Epithelial cell of esophagus (primary cell): ENCODE data around the gene KLHL28.

Experiments used
- DNase-seq: peaks from one replicate; pipeline ENCODE4 v3.0.0; 2010; ENCODE audit warnings: low read depth
- H3K4me3 ChIP-seq: 2 replicates; pipeline ENCODE4 v1.5.1; 2011; ENCODE audit warnings: mild to moderate bottlenecking, low read length, control low read depth
- TF ChIP-seq, protein P1 (sequence below): IDR thresholded peaks from 2 replicates; pipeline ENCODE4 v1.5.1; 2011; ENCODE audit warnings: low read depth, mild to moderate bottlenecking, low read length, control low read depth, inconsistent platforms; ENCODE audit not compliant: insufficient read depth; ENCODE audit errors: missing control alignments

KLHL28 gene

DNA sequence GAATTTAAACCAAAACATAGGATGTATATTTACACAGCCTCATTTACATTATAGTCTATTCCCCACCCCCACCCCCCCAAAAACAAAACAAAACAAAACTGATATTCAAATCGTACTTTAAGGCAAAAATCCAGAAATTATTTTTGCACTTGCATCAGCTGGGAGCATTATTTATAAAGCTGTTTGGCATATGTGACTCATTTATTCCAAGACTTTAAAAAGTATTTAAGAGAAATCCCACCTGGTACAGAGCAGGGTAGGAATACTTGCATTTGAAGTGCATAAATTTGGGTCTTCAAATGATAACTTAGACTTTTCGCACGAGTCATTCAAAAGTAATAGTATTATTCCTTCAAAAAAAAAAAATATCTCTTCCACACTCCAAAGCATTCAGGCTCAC lies 1.1 kb downstream of the KLHL28 start:
- TF ChIP-seq, protein P1, sequence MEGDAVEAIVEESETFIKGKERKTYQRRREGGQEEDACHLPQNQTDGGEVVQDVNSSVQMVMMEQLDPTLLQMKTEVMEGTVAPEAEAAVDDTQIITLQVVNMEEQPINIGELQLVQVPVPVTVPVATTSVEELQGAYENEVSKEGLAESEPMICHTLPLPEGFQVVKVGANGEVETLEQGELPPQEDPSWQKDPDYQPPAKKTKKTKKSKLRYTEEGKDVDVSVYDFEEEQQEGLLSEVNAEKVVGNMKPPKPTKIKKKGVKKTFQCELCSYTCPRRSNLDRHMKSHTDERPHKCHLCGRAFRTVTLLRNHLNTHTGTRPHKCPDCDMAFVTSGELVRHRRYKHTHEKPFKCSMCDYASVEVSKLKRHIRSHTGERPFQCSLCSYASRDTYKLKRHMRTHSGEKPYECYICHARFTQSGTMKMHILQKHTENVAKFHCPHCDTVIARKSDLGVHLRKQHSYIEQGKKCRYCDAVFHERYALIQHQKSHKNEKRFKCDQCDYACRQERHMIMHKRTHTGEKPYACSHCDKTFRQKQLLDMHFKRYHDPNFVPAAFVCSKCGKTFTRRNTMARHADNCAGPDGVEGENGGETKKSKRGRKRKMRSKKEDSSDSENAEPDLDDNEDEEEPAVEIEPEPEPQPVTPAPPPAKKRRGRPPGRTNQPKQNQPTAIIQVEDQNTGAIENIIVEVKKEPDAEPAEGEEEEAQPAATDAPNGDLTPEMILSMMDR = no peak
- DNase-seq = no peak

DNA sequence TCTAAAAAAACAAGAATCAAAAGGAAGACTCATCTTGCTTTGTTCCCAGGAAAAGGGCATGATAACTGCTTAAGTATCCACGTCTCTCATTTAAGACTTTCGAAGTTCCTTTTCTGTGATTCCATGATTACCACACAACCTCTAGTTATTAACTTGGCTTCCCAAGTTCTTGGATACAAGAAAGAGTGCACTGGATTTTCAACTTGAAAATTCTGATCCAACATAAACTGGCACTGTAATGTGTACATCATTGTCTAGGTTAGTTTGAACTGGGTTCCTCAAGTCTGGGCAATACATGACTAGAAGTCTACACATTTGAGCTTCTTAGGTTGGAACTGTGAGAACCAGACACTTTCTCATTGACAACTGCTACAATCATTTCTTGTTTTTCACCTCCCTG lies 1.6 kb downstream of the KLHL28 start:
- no peak for DNase-seq
- peak overlapping the region; percentile 97 for H3K4me3 ChIP-seq
- TF ChIP-seq, protein P1 = no peak

More for the DNA sequence above, 1.1 kb downstream of the KLHL28 start:
- H3K4me3 ChIP-seq = peak overlapping the region; percentile 97

DNA sequence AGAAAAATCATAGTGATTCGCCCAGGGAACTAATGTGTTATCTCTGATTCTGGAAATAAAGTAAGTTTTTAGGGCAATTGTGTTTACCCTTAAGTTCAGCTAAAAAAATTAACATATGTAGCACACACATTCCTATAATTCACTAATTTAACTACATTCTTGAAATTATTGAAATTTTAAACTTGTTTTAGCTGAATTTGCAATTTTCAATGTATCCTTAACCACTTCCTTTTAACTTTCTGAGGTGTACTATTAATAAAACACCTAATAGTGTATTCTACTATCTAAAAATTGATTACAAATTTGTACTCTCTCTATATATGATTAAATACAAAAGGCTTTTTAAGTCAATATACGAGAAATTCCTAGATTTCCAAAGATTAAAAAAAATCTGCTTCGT lies 2.2 kb downstream of the KLHL28 start:
- DNase-seq = no peak
- no peak overlapping the region for H3K4me3 ChIP-seq

DNA sequence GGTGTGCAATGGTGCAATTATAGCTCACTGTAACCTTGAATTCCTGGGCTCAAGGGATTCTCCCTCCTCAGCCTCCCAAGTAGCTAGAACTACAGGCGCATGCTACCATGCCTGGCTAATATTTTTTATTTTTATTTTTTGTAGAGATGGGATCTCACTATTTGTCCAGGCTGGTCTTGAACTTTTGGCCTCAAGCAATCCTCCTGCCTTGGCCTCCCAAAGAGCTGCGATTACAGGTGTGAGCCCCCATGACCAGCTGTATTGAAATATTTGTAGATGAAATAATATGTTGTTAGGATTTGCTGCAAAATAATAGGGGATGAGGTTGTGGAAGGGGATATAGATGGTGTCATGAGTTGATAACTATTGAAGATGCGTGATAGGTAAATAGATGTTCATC lies 4.9 kb downstream of the KLHL28 start:
- TF ChIP-seq, protein P1 = no peak
- no peak for DNase-seq

More for the DNA sequence above, 2.2 kb downstream of the KLHL28 start:
- TF ChIP-seq, protein P1 = no peak

DNA sequence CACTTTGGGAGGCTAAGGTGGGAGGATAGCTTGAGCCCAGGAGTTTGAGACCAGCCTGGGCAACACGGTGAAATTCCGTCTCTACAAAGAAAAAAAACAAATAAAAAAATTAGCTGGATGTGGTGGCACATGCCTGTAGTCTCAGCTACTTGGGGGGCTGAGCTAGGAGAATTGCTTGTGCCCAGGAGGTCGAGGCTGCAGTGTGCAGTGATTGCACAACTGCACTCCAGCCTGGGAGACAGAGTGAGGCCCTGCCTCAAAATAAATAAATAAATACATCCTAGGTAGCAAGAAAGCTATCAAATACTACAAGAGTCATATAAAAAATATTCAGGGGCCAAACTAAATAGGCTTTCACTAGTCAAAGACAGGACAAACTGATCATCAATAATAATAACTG lies 6.2 kb downstream of the KLHL28 start:
- TF ChIP-seq, protein P1 = no peak
- no peak overlapping the region for H3K4me3 ChIP-seq
- no peak for DNase-seq

More for the DNA sequence above, 4.9 kb downstream of the KLHL28 start:
- H3K4me3 ChIP-seq = no peak overlapping the region

DNA sequence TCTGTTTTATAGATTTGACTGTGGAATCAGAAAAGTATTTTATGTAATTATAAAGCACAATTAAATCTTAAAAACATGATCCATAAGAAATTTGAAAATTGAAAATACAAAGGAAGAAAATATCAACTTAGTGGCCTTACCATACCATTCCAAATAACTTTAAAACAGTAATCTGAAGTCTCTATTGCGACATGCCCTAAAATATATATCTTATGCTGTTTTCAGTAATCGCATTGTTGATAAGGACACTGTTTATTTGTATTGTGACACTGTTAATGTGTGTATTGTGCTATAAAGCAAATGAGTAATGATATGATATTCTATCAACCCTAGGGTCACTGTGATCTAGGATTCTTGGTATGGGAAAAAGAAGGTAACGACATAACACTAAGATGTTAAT lies 7.0 kb downstream of the KLHL28 start:
- no peak for DNase-seq
- TF ChIP-seq, protein P1 = no peak
- no peak overlapping the region for H3K4me3 ChIP-seq

DNA sequence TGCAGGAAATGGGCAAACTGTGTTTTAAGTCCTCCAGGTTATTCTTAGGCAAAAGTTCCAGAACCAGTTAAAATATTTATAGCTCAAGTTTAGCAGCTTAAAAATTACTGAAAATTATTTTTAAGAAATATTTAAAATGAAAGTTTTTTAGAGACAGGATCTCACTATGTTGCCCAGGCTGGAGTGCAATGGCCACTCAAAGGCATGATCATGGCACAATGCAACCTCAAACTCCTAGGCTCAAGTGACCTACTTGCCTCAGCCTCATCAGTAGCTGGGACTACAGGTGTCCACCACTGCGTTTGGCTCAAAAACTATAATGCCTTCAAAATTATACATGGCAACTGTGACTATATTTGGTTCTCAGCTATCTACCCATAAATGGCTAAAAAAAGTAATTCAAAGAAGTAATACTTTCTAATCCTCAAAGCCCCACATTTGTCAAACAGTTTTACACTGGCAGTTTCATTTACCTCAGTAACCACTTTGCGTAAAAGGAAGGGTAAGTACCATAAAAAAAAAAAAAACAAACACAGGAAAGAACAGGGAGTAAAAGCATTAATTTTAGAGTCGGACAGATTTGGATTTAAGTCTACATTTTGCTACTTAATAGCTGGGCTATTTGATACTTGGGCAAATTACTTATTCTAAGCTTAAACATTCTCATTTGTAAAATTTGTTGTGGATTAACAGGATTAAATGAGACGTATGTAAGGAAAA lies 9.2 kb downstream of the KLHL28 start:
- H3K4me3 ChIP-seq = no peak overlapping the region
- no peak for DNase-seq
- TF ChIP-seq, protein P1 = no peak
